ENCODE data around the gene PIGL.

- TF ChIP-seq CTCF (IDR thresholded peaks at IDR 0.05) = no peak
- TF ChIP-seq POLR2A (IDR thresholded peaks at IDR 0.05) = no peak
Measured at GRCh38 chr17:16255481-16255921, 38.5 kb downstream of the PIGL start.

Data from uterus (tissue), 2 donors.